Measurements from ENCODE around the gene SZRD1.

SZRD1 gene

DNA sequence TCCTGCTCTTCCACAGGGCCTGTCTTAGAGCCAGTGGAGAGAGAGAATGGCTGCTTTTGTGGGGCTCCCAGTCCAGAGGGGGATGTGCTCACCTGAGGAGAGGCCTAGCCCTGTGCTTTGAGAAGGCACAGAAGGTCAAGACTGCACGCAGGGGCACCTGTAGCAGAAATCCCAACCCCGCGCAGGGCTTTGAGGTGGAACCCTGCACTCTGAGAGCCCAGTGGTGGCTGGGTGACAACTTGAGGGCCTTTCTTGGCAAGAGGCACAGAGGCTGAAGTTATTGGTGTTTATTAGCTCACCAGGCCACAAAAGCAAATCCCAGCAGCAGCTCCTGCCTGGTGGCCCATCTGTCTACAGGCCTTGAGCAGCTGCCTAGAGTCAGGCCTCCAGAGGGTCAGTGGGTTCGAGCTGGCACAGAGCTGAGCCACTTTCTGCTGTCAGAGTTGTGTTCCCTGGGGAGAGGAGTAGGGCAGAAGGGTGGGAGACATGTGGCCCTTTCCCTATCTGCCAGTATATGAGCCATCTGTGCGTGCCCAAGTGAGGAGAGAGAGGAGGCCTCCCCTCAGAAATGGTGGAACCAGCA, 31.4 kb downstream of the SZRD1 start:
- no peak for DNase-seq

GRCh38 chr1:16402742-16403141, 35.7 kb downstream of the SZRD1 start:
- no peak for DNase-seq

GRCh38 chr1:16405441-16405840, 38.4 kb downstream of the SZRD1 start:
- no peak for DNase-seq

GRCh38 chr1:16406868-16407267, 39.8 kb downstream of the SZRD1 start:
- no peak for DNase-seq

GRCh38 chr1:16409536-16410152, 42.6 kb downstream of the SZRD1 start:
- no peak for DNase-seq

DNA sequence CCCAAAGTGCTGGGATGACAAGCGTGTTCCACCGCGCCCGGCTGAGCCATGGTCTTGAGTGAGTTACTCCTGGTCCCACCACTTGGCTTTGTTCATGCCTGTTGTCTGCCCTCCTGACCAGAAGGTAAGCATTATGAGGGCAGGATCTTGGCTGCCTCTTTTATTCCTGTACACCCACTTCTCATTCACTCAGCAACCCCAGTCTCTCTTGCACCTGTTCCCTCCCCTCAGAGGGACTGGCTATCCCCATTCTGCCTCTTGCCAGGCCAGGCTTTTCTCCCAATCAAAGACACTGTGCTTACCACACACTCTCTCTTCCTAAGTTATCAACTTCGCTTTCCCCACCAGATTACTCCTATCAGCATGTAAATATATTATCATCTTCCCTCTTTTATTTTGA, 43.8 kb downstream of the SZRD1 start:
- DNase-seq: no peak

GRCh38 chr1:16413191-16413590, 46.1 kb downstream of the SZRD1 start:
- no peak for DNase-seq

GRCh38 chr1:16418823-16419425, 51.9 kb downstream of the SZRD1 start:
- DNase-seq: no peak

DNA sequence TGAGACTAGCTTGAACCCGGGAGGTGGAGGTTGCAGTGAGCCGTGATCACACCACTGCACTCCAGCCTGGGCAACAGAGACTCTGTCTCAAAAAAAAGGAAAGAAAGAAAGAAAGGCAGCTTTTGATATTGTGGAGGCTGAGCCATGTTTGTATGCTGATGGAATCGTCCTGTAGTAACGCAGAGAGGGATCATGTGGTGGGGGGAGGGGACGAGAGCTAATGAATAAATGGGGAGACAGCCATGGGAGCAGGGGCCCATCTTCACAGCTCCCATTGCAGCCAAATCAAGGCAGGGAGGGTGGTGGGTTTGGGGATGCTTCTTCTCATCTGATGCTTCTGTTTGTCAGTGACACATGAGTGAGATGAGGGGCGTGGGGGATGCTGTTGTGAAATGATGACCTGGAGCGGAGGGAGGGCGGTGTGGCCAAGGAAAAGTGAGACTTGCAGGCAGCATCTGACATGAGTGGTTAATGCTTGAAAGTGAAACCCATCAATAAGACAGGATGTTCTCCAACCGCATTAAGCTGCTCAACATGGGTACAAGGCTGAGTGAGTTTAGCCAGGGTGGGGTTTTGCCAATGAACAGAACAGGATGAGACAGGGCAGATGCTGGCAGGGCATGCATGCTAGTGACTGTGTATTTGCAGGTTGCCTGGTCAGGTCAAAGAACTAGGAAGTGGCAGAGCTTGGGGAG, 53.5 kb downstream of the SZRD1 start:
- peak; percentile 20 for DNase-seq

DNA sequence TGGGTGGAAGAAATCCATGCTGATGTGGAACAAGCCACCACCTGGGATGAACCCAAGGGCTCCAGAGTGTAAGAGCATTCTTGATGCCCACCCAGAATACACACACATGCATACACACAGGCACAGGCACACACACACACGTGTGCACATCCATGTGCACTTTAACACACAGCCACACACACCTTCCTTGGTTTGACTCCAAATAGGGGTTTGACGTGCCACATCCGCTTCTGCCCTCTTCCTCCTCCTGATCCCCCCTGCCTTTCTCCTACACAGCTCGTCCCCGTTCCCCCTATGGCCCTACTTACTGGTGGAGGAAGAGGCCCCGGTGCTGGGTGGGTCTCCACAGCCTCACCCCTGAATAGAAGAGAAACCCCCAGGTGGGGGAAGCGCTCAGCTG, 54.2 kb downstream of the SZRD1 start:
- DNase-seq: no peak

DNA sequence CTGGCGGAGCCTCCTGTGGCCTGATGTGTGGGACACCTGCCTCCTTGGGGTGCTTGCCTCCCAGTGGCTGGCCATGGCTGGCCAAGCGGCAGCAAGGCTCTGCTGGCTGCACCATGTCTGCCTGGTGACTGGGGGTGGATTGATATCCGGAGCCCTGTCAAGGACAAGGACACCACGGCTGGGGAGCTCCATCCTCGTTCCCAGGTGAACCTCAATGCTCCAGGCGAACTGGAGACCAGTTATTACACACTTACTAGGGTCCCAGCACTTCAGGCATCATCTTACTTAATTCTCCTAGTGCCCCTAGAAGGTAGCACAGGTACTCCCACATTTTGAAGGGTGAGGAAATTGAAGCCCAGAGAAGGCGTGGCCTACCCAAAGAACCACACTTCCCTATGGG, 55.0 kb downstream of the SZRD1 start:
- no peak for DNase-seq

GRCh38 chr1:16425125-16426025, 58.3 kb downstream of the SZRD1 start:
- DNase-seq: no peak

- no peak for DNase-seq
Observed at GRCh38 chr1:16430606-16431005, 63.6 kb downstream of the SZRD1 start.

- DNase-seq: no peak
Observed at GRCh38 chr1:16433030-16433429, 66.0 kb downstream of the SZRD1 start.

- DNase-seq: no peak
Observed at GRCh38 chr1:16434007-16434406, 67.0 kb downstream of the SZRD1 start.

DNA sequence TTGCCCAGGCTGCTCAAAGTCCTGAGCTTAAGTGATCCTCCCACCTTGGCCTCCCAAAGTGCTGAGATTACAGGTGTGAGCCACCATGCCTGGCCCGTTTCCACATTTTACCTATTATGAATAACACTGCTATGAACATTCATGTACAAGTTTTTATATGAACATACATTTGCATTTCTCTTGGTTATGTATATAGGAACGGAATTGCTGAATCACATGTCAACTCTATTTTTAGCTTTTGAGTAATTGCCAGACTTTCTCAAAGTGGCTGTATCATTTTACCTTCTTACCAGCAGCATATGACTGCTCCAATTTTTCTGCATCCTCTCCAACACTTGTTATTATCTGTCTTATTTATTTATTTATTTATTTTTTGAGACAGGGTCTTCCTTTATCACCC, 67.5 kb downstream of the SZRD1 start:
- no peak for DNase-seq

DNA sequence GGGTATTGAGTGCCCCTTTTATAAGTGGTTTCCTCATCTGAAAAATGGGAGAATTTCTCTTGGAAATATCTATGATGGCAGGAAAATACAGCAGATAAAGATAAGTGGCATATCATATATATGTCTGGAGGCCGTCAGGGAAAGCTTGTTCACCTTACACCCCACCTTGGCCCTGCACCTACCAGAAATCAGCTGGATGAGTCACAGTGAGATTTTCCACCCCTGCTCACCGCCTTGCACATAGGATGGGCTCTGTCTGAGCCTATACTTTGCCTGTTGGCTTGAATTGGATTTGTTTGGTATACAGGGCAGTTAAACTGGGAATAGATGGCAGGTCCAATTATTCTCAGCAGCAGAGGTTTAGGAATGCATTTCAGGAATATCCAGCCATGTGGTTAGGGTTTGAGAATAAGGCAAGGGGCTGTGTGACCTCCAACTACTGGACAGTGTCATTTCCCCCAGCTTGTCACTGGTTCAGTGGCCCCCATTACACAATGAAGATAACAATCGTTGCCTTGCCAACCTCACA, 70.0 kb downstream of the SZRD1 start, which contains the start of gene SPATA21:
Gene SPATA21 (minus strand): TSS at position 479 of the 529 bp plus-strand sequence. CDS start 6,053 bp downstream, outside the sequence.
- DNase-seq: no peak

DNA sequence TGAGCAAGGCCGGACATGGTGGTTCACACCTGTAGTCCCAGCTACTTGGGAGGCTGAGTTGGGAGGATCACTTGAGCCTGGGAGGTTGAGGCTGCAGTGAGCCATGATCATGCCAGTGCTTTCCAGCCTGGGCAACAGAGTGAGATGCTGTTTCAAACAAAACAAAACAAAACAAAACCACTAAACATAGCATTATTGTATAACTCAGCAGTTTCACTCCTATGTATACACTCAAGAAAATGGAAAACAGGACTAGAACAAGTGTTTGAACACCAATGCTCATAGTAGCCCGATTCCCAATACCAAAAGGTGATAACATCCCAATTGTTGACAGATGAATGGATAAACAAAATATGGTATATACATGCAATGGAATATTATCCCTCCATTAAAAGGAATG, 71.5 kb downstream of the SZRD1 start:
- no peak for DNase-seq

DNA sequence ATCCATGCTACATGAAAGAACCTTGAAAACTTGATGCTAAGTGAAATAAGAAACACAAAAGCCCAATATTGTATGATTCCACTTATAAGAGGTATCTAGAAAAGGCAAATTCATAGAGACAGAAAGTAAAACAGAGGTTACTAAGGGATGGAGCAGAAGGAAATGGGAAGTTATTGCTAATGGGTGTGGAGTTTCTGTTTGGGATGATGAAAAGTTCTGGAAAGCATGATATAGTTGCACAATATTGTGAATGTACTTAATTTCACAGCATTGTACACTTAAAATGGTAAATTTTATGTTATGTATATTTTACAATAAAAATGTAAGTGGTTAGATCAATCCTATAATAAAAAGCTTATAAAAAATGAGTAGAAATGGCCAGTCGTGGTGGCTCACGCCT, 71.9 kb downstream of the SZRD1 start:
- no peak for DNase-seq

- DNase-seq: no peak
Observed at GRCh38 chr1:16440131-16440469, 73.1 kb downstream of the SZRD1 start.

DNA sequence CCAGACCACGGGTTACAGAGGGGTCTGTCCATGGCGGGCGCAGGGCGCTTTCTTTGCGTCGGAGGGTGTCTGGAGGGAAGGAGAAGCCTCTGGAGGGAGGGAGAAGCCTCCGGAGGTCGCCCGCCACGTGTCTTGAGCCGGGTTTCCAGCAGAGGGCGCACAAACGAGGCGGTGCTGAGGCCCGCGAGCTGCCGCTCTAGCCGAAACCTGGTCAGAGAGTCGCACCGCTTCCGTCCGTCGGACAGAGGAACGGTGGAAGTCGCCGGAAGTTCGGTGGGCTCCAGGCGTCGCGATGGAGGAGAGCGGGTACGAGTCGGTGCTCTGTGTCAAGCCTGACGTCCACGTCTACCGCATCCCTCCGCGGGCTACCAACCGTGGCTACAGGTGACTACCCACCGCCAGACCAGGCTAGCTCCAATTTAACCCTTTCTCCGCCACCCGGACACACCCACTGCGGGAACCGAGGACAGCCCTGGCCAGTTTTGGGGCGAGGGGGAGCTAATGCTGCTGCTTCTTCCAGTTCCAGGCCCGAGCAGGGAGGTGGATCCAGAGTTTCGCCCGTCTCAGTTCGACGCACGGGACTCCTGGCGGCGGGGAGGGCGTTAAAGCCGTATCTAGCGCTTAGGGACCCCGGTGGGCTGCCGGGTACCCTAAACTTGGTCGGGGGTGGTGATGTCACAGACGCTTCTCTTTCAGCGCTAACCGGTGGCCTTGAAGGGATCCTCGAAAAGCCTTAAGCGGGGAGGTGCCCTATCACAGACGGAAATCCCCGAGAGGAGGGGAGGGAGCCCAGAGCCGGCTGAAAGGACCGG, 73.6 kb downstream of the SZRD1 start, which contains the start of gene NECAP2:
Gene NECAP2 (plus strand): TSS at position 255 of the 812 bp plus-strand sequence. CDS start 38 bp downstream, at position 293.
- DNase-seq: peak; percentile 93

- no peak for DNase-seq
Observed at GRCh38 chr1:16441282-16441665, 74.2 kb downstream of the SZRD1 start.

Measured in effector CD4-positive, alpha-beta T cell (primary cell).